ENCODE results near the gene ADPRH. TPM values are rescaled to one million over a fixed set of nuclear protein-coding genes. Genes with fewer than 3 reads are reported as not detected.
"Not testable (repeated sequence)": the region's sequence is repeated elsewhere in the genome, so short reads cannot be mapped to it uniquely, and the experiment has no call there.

The ADPRH gene
- polyA plus RNA-seq (ENCODE audit: insufficient read length): 10.4 TPM

GRCh38 chr3:119579366-119580066 is at the start of gene ADPRH:
ADPRH (plus strand) TSS chr3:119579492; CDS start chr3:119582170, 2,678 bp downstream.
- peak; percentile 82 for DNase-seq

- DNase-seq: no peak
Measured at GRCh38 chr3:119529883-119530282, 49.4 kb upstream of the ADPRH start.

- DNase-seq: no peak
Measured at GRCh38 chr3:119530456-119530855, 48.8 kb upstream of the ADPRH start.

GRCh38 chr3:119531151-119531550 is 48.1 kb upstream of the ADPRH start:
- no peak for DNase-seq

- DNase-seq: no peak
Measured at GRCh38 chr3:119534296-119534695, 45.0 kb upstream of the ADPRH start.

- DNase-seq: no peak
Measured at GRCh38 chr3:119536757-119537156, 42.5 kb upstream of the ADPRH start.

GRCh38 chr3:119538772-119539171 is 40.5 kb upstream of the ADPRH start:
- DNase-seq: no peak

GRCh38 chr3:119541547-119541946 is 37.7 kb upstream of the ADPRH start:
- no peak for DNase-seq

GRCh38 chr3:119542168-119542767 is 37.0 kb upstream of the ADPRH start:
- DNase-seq: no peak

- DNase-seq: no peak
Measured at GRCh38 chr3:119543147-119543546, 36.1 kb upstream of the ADPRH start.

GRCh38 chr3:119547227-119547626 is 32.1 kb upstream of the ADPRH start:
- DNase-seq: no peak

GRCh38 chr3:119548341-119548740 is 31.0 kb upstream of the ADPRH start:
- DNase-seq: no peak

- no peak for DNase-seq
Measured at GRCh38 chr3:119550192-119550910, 28.9 kb upstream of the ADPRH start.

- no peak for DNase-seq
Measured at GRCh38 chr3:119551598-119551997, 27.7 kb upstream of the ADPRH start.

GRCh38 chr3:119552928-119553327 is 26.4 kb upstream of the ADPRH start:
- not testable (repeated sequence) for DNase-seq

GRCh38 chr3:119553823-119554415 is 25.4 kb upstream of the ADPRH start:
- no peak for DNase-seq

GRCh38 chr3:119555309-119555735 is 24.0 kb upstream of the ADPRH start:
- DNase-seq: no peak

- DNase-seq: no peak
Measured at GRCh38 chr3:119555929-119556328, 23.4 kb upstream of the ADPRH start.

GRCh38 chr3:119557192-119557876 is 22.0 kb upstream of the ADPRH start:
- no peak for DNase-seq

GRCh38 chr3:119557877-119558269 is 21.4 kb upstream of the ADPRH start:
- DNase-seq: no peak

- DNase-seq: no peak
Measured at GRCh38 chr3:119558626-119559317, 20.5 kb upstream of the ADPRH start.

GRCh38 chr3:119559441-119559963 is 19.8 kb upstream of the ADPRH start, which contains the start of gene CD80:
CD80 (minus strand) TSS chr3:119559614; CDS start chr3:119557728, 1,886 bp downstream.
- no peak for DNase-seq

Measured in hindlimb muscle (tissue), 1 donor.